SU-DHL-6 (cell line): ENCODE measurements around the gene PRKCZ.

Experiments used
- CTCF ChIP-seq: fragments of 200-600 bp; sonication (generic); IDR thresholded peaks from one replicate; pipeline ENCODE4 v1.5.1; 2017; ENCODE audit warnings: antibody characterized with exemption, mild to moderate bottlenecking, low read length, moderate library complexity; ENCODE audit not compliant: insufficient read depth, poor library complexity, severe bottlenecking
- EZH2phosphoT487 ChIP-seq: fragments of 200-600 bp; sonication (generic), shearing (Covaris generic); conservative IDR thresholded peaks from 2 replicates; pipeline ENCODE4 v1.6.1; 2018; ENCODE audit warnings: mild to moderate bottlenecking, antibody characterized with exemption, low read length, moderate library complexity, mixed read lengths

GRCh38 chr1:2082064-2082463 is 31.9 kb downstream of the PRKCZ start:
- TF ChIP-seq CTCF = no peak
- no peak for TF ChIP-seq EZH2phosphoT487
